Middle frontal gyrus (tissue), 1 donor: ENCODE results near the gene ADTRP.

ENCODE experiments used
- DNase-seq: peaks from one replicate; pipeline ENCODE4 v3.0.0-alpha.2; 2015; ENCODE audit warnings: low spot score; ENCODE audit errors: extremely low spot score

The ADTRP gene

DNA sequence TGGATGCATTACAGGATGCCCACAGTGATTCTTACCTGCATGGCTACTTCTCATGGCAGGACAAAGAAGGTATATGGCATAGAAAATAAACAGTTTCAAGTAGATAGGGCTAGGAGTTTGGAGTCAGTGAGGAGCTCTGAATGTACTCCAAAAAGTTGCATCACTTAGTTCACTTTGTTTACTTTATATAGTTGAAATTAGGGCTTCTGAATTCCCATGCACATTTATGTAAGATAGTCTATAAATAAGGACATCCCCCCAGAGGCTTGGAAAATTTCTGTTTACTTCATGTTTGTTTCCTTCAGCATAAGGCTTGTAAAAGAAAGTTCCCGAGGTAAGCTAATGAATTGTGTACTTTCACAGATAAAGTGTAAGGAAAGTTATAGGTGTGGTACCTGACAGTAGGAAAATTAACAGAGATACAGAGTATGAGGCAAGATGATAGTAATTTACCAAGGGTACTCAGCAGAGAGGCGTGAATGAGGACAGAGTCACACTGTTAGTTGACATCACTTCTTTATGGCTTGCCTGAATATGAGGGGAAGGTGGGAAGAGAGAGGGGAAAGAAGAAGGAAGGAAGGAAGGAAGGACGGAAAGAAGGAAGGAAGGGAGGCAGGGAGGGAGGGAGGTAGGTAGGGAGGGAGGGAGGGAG lies 51.1 kb downstream of the ADTRP start:
- no peak for DNase-seq

DNA sequence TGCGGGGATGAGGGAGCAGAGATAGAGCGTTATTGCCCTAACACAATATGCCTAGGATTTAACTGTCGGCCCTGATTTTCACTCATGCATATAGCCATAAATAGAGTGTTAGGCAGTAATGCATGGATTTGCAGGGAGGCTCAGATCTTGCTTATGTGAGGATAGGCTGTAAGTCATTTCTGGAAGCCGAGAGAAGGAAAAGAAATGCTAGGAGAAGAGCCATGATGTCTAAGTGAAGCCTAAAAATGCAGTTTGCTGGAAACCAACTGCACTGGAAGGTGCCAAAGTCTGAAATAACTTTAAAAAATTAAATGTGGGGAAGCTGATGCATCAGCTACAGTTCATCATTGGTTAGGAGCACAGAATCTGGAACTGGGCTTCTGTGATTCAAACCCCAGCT lies 54.3 kb downstream of the ADTRP start:
- no peak for DNase-seq

DNA sequence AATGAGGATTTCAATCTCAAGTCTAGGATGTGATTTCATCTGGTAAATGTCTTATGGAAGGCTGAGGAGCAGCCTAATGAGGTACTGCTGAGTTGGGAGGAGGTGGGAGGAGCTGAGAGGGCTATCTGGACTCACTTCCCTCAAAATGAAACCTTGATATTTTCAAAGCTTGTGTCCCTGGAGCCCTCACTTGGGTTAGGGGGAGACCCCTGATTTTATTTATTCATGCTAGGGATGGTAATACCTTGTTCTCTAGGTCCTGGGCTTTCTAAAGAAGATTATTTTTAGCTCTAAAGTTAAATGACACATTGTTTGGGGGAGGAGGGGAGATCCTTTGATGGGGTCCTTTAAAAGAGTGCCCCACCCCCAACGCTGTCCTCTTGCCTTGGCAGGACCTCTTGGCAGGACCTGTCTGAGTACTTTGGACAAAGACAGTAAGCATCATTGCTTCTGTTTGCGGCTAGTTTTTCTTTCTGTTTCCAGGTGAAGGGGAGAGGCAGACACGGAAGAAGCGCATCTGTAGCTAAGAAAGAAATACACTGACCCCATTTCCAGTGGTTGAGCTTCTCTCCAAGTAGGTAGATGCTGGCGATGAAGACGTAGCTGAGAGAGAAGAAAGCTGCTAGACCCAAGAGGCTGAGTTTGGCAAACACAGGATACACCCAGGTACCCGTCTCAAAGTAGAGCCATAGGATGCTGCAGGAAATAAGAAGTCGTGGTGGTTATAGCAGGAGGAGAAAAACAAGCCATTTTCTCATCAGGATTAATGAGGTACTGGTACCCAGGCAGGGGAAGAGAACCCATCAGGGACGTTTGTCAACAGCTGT lies 55.6 kb downstream of the ADTRP start:
- DNase-seq, result no peak

DNA sequence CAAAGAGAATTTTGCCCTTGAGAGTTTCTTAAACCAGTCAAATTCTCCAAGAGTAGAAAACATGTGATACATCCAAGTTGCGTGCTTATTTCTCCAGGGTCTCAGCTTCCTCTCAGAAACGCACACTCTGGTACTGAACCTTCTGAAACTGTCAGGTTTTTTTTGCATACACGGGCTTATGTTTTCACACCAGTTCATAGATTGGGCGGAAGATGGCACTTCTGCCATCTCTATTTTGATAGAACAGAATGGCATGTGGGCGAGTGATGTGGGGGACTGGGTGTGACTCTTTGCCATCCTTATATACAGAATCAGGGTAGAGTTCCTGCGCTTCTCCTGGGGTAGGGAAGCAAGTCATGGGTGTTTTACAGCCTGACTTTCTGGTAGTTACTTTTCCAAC lies 56.4 kb downstream of the ADTRP start:
- DNase-seq, result peak; percentile 30

DNA sequence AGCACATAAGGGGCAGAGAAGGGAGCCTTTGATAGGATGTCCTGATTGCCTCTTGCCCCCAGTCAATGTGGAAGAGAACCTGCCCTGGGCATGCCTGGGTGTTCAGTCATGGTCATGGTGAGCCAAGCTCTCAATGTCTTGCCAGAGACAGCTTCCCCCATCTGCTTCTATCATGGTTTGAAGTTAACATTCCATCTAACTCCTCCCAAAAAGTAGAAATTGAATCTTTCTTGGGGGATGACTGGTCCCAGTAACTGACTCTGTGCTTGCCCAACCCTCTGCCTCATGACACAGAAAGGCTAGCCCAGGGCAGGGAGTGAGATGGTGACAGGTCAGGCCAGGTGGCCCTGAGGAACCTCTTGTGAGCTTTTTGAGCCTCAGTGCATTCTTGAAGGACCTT lies 60.1 kb downstream of the ADTRP start:
- no peak for DNase-seq

DNA sequence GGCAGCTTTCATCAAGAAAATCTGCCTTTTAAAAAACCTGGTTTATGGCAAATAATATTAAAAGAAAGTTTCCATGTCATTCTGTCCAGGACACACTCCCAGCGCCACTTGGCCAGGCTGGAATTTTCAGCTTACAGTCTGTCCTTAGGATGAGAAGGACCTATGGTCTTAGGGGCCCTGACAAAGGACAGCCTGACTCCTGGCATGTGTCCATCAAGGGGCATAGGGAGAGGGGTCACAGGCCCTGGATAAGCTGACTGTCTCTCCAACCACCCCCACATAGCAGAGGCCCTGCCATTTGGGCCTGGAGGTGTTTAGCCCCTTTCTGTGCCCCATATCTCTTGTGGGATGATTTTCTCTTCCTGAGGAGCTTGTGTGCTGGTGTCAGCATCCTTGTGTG lies 60.6 kb downstream of the ADTRP start:
- no peak for DNase-seq

DNA sequence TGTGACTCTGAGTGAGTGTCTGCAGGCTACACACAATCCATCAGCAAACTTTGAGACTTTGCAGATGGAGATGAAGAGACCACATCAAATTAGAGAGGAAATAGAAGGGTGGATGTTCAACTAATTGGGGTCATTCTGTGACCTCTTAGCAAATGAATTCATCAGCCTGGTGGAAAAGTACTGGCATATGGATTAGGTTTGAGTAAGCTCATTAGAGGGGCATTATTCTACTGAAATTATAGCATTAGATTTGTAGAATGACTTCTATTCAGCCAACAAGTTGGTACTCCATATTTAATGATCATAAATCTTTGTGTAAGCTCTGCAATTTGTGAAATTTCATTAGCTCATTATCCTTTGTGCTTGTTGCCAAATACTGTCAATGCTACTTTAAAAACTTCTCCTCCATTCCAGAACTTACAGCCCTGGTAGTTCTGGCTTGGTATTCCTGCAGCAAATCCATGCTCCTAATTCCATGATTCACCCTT lies 63.8 kb downstream of the ADTRP start:
- DNase-seq, result no peak

DNA sequence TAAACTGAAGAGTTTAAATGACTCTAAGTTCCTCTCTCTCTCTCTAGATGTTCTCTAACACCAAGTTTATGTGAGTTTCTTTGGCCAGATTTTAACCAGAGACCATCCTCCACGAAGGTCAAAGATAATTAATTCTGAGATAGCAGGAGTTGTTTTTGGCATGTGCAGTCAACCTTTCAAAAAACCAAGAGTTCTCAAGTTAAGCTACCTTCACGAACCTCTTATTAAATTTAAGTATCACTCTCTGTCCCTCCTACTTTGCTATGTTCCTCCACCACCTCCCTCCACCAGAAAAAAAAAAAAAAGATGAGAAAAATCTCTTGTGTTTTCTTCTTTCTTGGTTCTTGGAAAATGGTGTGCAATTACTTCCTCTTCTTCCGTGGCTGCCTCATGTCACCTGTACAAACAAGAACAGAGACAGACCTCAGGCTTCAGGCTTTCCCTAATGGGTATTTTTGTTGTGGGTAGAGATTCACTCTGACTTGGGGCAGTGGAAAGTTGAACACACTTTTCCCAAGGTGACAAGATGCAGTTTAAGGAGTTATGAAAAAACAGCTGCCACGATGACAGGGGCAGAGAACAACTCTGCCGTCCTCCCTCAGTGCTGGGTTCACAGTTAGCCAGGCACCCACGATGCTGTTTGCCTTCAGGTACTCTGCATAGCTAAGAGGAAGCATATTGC lies 64.3 kb downstream of the ADTRP start:
- no peak for DNase-seq

DNA sequence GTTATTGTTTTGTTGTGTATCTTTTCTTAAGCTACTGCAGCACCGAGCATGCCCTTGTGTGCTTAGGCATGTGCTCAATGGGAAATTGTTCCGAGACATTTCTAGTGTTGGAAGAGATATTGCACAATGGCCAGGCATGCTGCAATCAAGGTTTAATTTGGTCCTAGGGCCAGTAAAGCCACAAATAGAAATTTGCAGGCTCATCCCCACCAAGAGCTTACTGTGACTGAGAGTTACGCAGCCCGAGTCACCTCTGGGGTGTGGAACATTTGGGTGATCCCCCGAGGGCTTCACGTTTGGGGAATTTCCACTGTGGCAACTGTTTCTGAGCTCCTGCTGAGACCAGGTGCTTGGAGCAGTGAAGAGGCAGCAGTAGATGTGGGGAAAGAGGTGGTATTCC lies 65.8 kb downstream of the ADTRP start:
- no peak for DNase-seq

DNA sequence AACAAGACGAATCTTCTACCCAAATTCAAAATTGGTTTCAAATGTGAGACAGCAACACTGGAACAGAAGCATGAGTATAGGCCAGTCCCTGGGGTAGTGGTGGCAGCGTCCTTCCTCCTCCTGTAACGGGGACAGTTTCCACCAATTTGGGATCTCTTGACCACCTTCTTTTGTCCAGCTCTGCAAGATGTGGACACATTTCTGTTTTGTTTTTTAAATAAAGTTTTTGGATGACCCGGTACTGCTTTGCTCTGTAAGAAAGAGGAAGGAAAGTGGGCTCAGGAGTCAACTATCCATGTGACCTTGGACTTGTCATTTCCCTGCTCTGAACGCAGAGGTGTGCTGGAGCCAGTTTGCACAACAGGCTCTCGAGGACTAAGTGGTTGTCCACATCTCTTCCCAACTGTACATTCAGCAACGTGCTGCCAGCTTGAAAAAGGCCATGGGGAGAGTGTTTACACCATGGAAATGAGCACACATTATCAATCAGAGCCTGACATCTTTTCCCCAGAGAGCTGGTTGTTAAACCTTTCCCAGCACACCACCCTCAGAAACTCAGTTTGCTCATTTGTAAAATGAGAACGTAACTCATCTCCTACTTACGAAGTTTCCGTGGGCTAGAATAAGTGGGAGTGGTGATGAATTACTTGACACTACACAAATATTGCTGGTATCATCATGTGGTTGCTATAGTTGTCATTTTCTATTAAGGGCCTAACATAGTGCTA lies 66.5 kb downstream of the ADTRP start:
- no peak for DNase-seq

DNA sequence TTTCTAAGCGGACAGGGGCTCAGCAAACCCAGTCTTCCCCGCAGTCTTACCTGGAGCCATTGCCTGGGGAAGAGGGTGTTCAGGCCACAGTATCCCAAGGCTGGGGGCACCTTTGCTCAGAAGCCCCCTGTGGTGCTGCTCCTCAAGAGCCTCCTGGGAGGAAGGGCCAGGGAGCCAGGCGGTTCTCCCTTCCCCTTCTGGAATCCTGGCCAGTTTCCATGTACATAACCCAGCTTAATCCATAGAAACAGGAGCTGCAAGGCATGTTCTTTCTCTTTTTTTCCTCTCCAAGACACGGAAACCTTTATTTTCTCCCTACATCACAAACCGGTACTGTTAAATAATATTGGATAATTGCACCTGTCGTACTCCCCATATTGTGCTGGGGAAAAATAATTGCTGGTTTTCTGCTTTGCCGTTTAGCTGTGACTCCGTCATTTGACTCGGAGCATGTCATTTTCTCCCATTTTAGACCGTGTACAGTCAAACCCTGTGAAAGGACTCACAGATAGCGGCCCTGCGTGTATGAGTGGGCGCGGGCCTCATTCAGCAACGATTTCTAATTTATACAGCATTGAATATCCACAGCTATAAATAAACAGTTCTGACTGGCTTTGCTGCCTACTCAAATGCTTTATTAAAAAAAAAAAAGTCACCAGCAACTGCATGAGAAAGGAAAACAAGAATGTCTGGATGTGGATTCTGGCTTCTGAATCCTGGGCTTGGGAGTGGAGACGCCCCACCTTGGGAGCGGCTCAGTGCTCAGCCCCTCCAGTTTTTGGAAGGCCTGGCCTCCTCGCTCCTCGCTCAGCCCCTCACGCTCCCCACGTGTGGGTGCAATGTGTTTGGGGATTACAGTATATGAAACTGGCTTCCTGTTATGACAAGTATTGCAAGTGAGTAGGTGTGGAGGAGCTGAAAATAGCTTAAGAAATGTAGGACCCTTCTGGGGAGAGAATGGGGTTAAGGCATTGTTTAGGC lies 67.3 kb downstream of the ADTRP start:
- no peak for DNase-seq

DNA sequence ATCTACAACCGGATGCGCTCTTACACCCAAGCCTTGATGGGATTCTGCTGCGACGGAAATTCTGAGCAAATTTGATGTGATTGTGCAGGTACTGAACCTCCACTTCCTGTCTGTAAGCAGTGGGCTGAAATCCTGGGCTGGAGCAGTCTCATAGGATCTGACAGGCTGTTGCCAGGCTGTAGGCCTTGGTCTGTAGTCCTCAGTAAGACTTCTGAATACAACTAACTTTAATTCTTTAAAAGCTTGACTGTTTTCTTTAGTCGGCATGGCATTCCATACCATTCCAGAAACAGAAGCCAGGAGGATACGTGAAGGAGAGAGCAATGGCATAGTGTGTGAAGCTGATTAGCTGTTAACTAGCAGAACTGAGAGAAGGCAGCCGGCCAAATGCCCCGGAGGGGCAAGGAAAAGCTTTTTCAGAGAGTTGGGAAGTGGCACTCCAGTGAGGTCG lies 68.3 kb downstream of the ADTRP start:
- no peak for DNase-seq

DNA sequence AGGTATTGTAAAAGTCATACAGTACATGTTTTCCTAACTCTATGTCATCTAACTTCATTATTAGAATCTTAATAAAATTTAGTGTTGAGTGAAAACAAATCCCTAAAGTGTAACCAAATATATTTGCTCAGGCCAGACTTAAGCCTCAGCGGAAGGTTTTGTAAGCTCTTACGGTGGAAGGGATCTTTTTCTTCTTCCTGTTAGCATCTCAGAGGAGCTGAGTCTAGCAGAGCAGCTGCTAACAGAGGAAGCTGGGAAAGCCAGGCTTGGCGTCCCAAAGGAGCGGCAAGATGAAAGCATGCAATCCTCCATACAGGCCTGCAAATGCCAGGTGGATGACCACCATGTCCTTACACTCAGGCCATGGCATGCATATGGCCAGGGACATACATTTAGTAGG lies 72.4 kb downstream of the ADTRP start:
- DNase-seq, result no peak

DNA sequence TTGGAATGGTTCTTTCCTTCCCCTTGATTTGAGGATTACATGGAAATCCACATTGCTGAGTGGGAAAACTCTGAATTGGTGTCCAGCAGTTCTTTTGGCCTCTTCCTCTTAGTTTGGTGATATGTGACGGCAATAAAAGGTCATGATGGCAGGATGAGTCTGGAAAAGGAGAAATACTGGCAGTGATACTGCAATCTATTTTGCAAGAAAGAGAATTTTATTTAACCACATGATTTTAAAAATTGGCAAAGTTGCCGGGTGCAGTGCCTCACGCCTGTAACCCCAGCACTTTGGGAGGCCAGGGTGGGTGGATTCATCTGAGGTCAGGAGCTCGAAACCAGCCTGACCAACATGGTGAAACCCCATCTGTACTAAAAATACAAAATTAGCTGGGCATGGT lies 73.1 kb downstream of the ADTRP start:
- DNase-seq, result no peak

DNA sequence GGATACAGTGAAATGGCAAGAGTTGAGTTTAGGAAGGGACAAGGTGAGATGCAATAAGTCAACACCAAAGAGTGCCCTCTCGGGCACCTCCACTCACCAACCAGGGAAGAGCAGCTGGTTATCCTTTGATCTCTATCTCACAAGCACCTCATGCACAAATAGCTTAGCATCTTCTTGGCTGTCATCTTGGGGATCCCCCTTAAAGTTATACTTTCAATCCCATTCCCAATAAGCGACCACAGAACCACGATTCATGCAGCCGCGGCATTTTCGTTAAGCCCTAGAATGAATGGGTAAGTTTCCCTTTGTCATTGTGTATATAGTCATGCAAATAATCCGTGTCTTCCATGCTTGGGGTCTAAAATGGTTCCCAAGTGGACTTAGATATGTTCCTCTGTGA lies 73.5 kb downstream of the ADTRP start:
- DNase-seq, result no peak

DNA sequence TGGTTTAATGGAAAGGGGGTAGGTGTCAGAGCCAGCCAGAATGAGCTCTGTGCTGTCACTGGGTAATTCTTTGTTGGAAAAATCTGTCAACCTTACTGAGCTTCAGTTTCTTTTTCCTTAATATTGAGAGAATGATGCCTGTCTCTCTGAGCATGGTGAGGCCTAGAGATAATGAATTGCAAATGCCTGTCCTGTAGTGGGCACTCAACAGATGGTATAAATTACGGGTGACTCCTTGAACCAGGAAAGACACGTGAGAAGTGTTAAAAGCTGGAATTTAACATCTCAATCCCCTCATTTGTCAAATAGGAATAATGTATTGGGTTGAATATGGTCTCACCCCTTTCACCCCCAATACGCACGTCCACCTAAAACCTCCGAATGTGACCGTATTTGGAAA lies 74.9 kb downstream of the ADTRP start:
- no peak for DNase-seq

DNA sequence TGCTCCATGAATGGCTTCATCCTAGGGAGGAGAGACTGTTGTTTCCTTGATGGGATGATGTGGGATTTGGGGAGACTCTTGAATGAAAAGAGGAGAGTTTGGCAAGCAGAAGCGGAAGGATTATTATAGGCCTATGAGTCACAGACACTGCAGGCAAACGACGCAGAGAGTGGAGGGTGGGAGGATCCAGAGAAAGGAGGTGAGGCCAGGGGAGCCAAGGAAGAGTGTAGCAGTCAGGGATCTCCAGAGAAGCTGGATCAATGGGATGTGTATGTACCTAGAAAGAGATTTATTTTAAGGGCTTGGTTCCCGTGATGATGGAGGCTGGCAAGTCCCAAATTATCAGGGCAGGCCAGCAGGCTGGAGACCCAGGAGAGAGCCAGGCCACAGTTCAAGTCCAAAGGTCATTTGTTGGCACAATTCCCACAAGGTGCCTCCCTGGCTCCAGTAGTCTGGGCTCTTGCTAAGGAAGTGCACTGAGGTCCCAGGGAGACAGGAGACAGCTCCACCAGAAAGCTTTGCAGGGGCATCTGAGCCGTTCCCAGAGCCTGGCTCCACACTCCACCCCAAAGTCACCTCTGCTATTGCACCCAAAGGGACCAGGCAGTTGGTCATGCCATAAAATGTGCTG lies 76.0 kb downstream of the ADTRP start:
- no peak for DNase-seq

DNA sequence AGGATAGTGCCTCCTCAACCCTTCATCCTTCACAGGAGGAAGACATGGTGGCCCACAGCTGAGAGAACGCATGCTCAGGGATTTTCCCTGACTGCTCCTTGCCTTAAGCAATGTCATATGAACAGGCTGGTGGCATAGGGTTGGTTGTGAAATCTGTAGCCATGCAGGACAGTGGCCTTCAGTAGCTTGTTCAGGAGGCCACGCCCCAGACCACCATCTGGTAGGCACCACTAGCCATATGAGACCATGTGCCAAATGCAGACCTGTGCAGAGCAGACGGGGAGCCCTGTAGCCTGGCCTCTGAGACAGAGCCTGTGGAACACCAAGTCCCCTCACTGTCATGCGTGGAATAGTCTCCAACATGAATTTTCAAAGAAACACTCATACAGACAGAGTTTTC lies 76.5 kb downstream of the ADTRP start:
- DNase-seq, result no peak

DNA sequence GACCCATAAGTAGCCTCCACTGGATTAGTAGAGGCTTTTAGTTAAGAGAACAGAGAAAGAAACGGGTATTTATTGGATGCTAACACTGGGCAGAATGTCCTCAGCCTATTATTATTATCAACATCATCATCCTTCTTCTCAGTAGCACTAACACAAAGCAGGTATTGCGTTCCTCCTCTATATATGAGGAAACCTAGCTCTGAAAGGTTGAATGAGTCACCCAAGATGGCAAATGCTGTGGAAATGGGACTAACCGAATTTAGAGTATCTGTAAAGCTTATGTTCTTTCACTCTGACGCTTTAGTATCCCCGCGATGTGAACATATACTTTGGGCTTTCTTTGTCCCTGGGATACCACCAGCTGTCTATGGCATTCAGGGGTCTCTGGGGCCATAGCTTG lies 77.0 kb downstream of the ADTRP start:
- DNase-seq, result no peak

DNA sequence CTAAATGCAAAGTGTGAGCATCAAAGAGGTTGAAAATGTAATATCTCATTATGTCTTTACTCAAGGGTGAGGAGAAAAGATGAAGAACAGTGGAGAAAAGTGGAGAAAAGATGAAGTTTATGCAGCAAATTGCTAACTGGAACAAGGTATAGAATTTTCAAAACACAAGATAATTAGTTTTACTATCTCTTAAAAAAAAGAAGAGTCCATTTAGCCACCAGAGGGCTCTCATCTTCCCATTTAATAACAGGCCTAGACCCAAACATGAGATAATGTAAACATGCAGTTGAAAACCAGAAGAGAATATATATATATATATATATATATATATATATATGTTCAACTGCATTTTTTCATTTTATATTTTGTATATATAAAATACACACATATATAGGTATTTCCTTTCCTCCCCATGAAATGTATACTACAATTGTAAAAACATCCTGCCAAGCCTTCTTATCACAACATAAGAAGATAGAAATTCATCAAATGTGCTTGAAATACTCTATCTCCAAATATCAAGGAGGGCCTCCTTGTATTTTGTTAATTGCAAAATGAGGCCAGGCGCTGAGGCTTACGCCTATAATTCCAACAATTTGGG lies 78.4 kb downstream of the ADTRP start:
- no peak for DNase-seq
